Fibroblast of lung (primary cell): ENCODE data around the gene SDSL. TPM values are rescaled to one million over a fixed set of nuclear protein-coding genes. Genes with fewer than 3 reads are reported as not detected.

ENCODE experiments used
- DNase-seq, 2 donors: peaks; one replicate each; pipeline versions ENCODE4 v3.0.0 to v3.0.0-alpha.2; 2010; ENCODE audit warnings: low read depth in 2 of 2
- H2AFZ ChIP-seq: 2 replicates; pipeline ENCODE4 v1.5.1; 2012; ENCODE audit warnings: low read length, control low read depth, inconsistent platforms
- H3K27ac ChIP-seq: 2 replicates; pipeline ENCODE4 v1.5.1; 2011; ENCODE audit warnings: low read length, control low read depth; ENCODE audit not compliant: insufficient read depth
- H3K27me3 ChIP-seq: 2 replicates; pipeline ENCODE4 v1.5.1; 2011; ENCODE audit warnings: mild to moderate bottlenecking, low read length; ENCODE audit not compliant: control insufficient read depth, insufficient read depth
- H3K36me3 ChIP-seq: 2 replicates; pipeline ENCODE4 v1.5.1; 2011; ENCODE audit warnings: low read length; ENCODE audit not compliant: control insufficient read depth, insufficient read depth
- H3K4me1 ChIP-seq: 2 replicates; pipeline ENCODE4 v1.5.1; 2011; ENCODE audit warnings: low read length; ENCODE audit not compliant: control insufficient read depth, insufficient read depth; ENCODE audit errors: extremely low read depth
- H3K4me2 ChIP-seq: 2 replicates; pipeline ENCODE4 v1.5.1; 2011; ENCODE audit warnings: low read length, control low read depth; ENCODE audit not compliant: insufficient read depth; ENCODE audit errors: extremely low read depth
- H3K4me3 ChIP-seq, 4 experiments: fragments of 200-600 bp in 1 of 4; sonication (generic) in 1 of 4; replicated peaks in 1 of 4; 2 replicates each; pipeline ENCODE4 v1.5.1; 2011 to 2016; ENCODE audit warnings: low read length in 4 of 4, low read depth in 3 of 4, mild to moderate bottlenecking in 3 of 4, control low read depth in 2 of 4, inconsistent platforms in 1 of 4, mixed read lengths in 1 of 4; ENCODE audit not compliant: insufficient read depth in 1 of 4; ENCODE audit errors: control extremely low read depth in 1 of 4
- H3K79me2 ChIP-seq: 2 replicates; pipeline ENCODE4 v1.5.1; 2012; ENCODE audit warnings: mild to moderate bottlenecking, low read length, inconsistent platforms; ENCODE audit not compliant: control insufficient read depth, insufficient read depth
- H3K9ac ChIP-seq: 2 replicates; pipeline ENCODE4 v1.5.1; 2011; ENCODE audit warnings: mild to moderate bottlenecking, low read length, control low read depth; ENCODE audit not compliant: insufficient read depth
- H3K9me3 ChIP-seq: 2 replicates; pipeline ENCODE4 v1.5.1; 2012; ENCODE audit warnings: low read depth, low read length; ENCODE audit not compliant: control insufficient read depth, insufficient read depth
- H4K20me1 ChIP-seq: 2 replicates; pipeline ENCODE4 v1.5.1; 2011; ENCODE audit warnings: low read length; ENCODE audit not compliant: control insufficient read depth, insufficient read depth; ENCODE audit errors: extremely low read depth
- CTCF ChIP-seq, 2 donors: IDR thresholded peaks in 1 of 2; conservative IDR thresholded peaks in 1 of 2; 1 replicate in 1 of 2; 2 replicates in 1 of 2; pipeline ENCODE4 v1.5.1; 2011 to 2012; ENCODE audit warnings: low read length in 2 of 2, control low read depth in 1 of 2, inconsistent platforms in 1 of 2, low read depth in 1 of 2, mild to moderate bottlenecking in 1 of 2
- EZH2 ChIP-seq: IDR thresholded peaks from 2 replicates; pipeline ENCODE4 v1.5.1; 2012; ENCODE audit warnings: low read length, control low read depth, mild to moderate bottlenecking; ENCODE audit errors: missing control alignments
- polyA plus RNA-seq, 2 donors: library from polyadenylated mRNA; depleted of rRNA in 1 of 2; stranded (reverse) in 1 of 2; unstranded in 1 of 2; fragments of >200 nt; gene quantifications; 2 replicates each; pipeline ENCODE4 v1.2.1, GENCODE V29; 2011 to 2012; ENCODE audit warnings: missing spikeins in 1 of 2
- total RNA-seq: library from RNA; depleted of rRNA; stranded (reverse); fragments of >200 nt; gene quantifications from 2 replicates; pipeline ENCODE4 v1.2.1, GENCODE V29; 2014

SDSL gene
- total and polyA plus RNA-seq, 2 donors (not counting 1 experiment from before 2014, with no cell fraction given), result 5.1 to 12.4 TPM

DNA sequence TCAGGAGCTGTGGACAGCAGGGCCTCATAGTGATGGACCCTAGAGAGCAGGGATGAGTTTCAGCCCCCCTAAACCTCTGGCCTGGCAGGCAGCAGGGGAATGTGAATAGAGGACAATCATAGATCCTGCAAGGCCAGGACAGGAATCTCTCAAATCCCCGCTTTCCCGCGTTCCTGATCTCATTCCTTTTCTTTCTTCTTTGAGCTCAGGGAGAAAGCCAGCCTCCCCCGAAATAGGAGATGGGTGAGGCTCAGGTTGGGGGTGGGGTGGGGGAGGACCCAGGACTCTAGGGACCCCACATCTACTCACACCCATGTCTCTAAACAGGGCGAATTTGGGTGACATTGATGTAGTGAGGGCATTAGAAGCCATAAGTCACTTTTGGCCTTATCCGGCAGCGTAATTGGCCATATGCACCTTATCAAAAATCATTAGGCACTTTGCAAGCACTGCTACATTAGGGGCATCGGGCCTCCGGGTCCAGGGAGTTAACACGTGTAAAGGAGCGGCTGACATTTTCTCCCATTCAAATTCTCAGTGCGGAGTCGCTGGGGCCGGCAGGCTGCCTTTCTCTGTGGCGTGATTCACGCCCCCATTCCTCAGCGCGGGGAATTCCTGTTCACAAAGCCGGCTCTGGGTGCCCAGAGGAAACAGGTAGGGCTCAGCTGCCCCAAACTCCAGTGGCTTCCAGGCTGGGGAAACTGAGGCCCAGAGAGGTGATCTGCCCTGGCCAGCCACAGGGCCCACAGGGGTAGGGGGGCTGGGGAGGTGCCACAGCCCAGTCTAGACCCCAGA is 48.0 kb downstream of the SDSL start:
- no peak for DNase-seq
- TF ChIP-seq EZH2 (peak; percentile 67), CTCF (conservative IDR thresholded peaks at IDR 0.05 in 1 of 2, IDR thresholded peaks at IDR 0.05 in 1 of 2; ENCODE audit: low read depth in 1 of 2, low read length in 2 of 2) (no peak)
- no peak overlapping the region for H3K4me2 ChIP-seq
- H3K9ac ChIP-seq, result no peak overlapping the region
- H3K4me1 ChIP-seq, result no peaks in the 10 kb centered on the region
- no peaks in the 10 kb centered on the region for H3K36me3 ChIP-seq
- no peaks in the 10 kb centered on the region for H4K20me1 ChIP-seq
- H3K27ac ChIP-seq, result no peak overlapping the region
- H3K4me3 ChIP-seq, result no peak overlapping the region
- H3K9me3 ChIP-seq, result no peaks in the 10 kb centered on the region
- peaks cover 91% of the 10 kb centered on the region for H3K27me3 ChIP-seq
- H2AFZ ChIP-seq, result no peak overlapping the region
- H3K79me2 ChIP-seq, result no peaks in the 10 kb centered on the region

DNA sequence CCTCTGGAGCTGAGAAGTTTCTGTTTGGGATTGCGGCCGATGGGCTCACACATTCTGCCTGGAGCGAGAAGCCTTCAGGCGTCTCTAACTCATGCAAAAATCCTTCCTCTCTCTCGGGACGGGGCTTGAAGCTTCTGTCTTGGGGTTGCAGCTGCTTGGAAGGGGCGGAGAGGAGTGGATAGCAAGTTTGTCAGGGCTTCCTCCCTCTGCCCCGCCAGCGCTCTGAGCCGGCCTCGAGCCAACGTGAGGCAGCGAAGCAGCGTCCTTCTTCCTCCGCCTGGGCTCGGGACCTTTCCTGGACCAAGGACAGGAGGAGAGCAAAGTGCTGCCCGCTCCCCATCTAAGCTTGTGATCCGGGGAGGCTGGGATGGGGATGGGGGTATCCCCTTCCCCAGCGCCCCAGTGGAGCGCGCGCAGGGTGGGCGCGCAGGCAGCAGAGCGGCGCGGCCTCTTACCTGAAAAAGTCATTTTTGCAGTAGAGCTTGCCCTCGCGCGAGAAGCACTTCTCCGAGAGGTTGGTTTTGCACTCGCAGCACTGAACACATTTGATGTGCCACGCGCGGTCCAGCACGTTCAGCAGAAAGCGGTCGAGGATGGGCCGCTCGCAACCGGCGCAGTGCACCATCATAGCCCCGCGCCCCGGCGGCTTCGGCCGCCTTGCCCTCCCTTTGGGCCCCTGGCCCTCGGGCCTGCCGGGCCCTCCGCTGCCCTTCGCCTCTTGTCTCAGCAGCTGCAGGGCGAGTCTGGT is 48.9 kb downstream of the SDSL start:
- H3K27ac ChIP-seq, result no peak overlapping the region
- H2AFZ ChIP-seq, result no peak overlapping the region
- no peak for TF ChIP-seq CTCF (conservative IDR thresholded peaks at IDR 0.05 in 1 of 2, IDR thresholded peaks at IDR 0.05 in 1 of 2; ENCODE audit: low read depth in 1 of 2, low read length in 2 of 2)
- TF ChIP-seq EZH2, result peak; percentile 12
- no peak overlapping the region for H3K9ac ChIP-seq
- H4K20me1 ChIP-seq, result no peaks in the 10 kb centered on the region
- no peak for DNase-seq
- H3K4me1 ChIP-seq, result no peaks in the 10 kb centered on the region
- H3K4me2 ChIP-seq, result no peak overlapping the region
- H3K79me2 ChIP-seq, result no peaks in the 10 kb centered on the region
- no peaks in the 10 kb centered on the region for H3K9me3 ChIP-seq
- H3K36me3 ChIP-seq, result no peaks in the 10 kb centered on the region
- H3K4me3 ChIP-seq, result no peak overlapping the region
- H3K27me3 ChIP-seq, result peaks cover 88% of the 10 kb centered on the region

GRCh38 chr12:113471619-113472171 is 49.5 kb downstream of the SDSL start, which contains the start of gene LHX5:
Gene LHX5, minus strand, starts transcription at chr12:113471871. Its CDS starts 373 bp downstream, at chr12:113471498.
- Histone ChIP-seq H3K27ac (no peak within 1 kb of the TSS), H3K4me3 (no peak within 1 kb of the TSS), H3K9me3 (no peaks in the 10 kb centered on the region), H3K4me2 (no peak within 1 kb of the TSS), H3K36me3 (no peaks in the 10 kb centered on the region), H3K9ac (no peak within 1 kb of the TSS), H2AFZ (no peak within 1 kb of the TSS), H4K20me1 (no peaks in the 10 kb centered on the region), H3K79me2 (no peaks in the 10 kb centered on the region), H3K27me3 (peaks cover 84% of the 10 kb centered on the region), H3K4me1 (no peaks in the 10 kb centered on the region)
- no peak for DNase-seq
- no peak for TF ChIP-seq CTCF (conservative IDR thresholded peaks at IDR 0.05 in 1 of 2, IDR thresholded peaks at IDR 0.05 in 1 of 2; ENCODE audit: low read depth in 1 of 2, low read length in 2 of 2)
- peak; percentile 68 for TF ChIP-seq EZH2
